Stimulated activated CD8-positive, alpha-beta memory T cell treated with anti-CD3 and anti-CD28 coated beads, Interleukin-4, amount 100 ng/mL, for 1 hour (primary cell): ENCODE data around the gene ETV6.

Experiments
- DNase-seq, 2 donors: peaks; one replicate each; pipeline ENCODE4 v3.0.0-alpha.2; 2020; ENCODE audit warnings: low read depth in 2 of 2, low spot score in 1 of 2

ETV6 gene

GRCh38 chr12:11757531-11757930, 108.1 kb downstream of the ETV6 start:
- DNase-seq, result no peak

- no peak for DNase-seq
Measured at GRCh38 chr12:11758087-11758486, 108.6 kb downstream of the ETV6 start.

- DNase-seq, result no peak
Measured at GRCh38 chr12:11758510-11759493, 109.3 kb downstream of the ETV6 start.

GRCh38 chr12:11759494-11759878, 110.0 kb downstream of the ETV6 start:
- DNase-seq, result no peak

- DNase-seq, result no peak
Measured at GRCh38 chr12:11759899-11760298, 110.4 kb downstream of the ETV6 start.

GRCh38 chr12:11761869-11762567, 112.5 kb downstream of the ETV6 start:
- DNase-seq, result no peak

- DNase-seq, result no peak
Measured at GRCh38 chr12:11762723-11763326, 113.4 kb downstream of the ETV6 start.

GRCh38 chr12:11763760-11764520, 114.5 kb downstream of the ETV6 start:
- no peak for DNase-seq

- no peak for DNase-seq
Measured at GRCh38 chr12:11764837-11765236, 115.4 kb downstream of the ETV6 start.

GRCh38 chr12:11765421-11765816, 115.9 kb downstream of the ETV6 start:
- no peak for DNase-seq

- DNase-seq, result no peak
Measured at GRCh38 chr12:11765817-11766794, 116.6 kb downstream of the ETV6 start.

GRCh38 chr12:11767029-11767724, 117.7 kb downstream of the ETV6 start:
- DNase-seq, result no peak

GRCh38 chr12:11767798-11768197, 118.3 kb downstream of the ETV6 start:
- no peak for DNase-seq

- DNase-seq, result no peak
Measured at GRCh38 chr12:11768233-11768965, 118.9 kb downstream of the ETV6 start.

- no peak for DNase-seq
Measured at GRCh38 chr12:11769723-11770514, 120.4 kb downstream of the ETV6 start.

- DNase-seq, result no peak
Measured at GRCh38 chr12:11771356-11771755, 121.9 kb downstream of the ETV6 start.

- DNase-seq, result no peak
Measured at GRCh38 chr12:11771895-11772502, 122.5 kb downstream of the ETV6 start.
